Esophagus squamous epithelium (tissue), 5 donors: ENCODE data around the gene SLC38A8. TPM values are rescaled to one million over a fixed set of nuclear protein-coding genes. Genes with fewer than 3 reads are reported as not detected.

Experiments
- DNase-seq: peaks from one replicate; lab custom pipeline; 2025; lab: John Stamatoyannopoulos, UW
- H3K27ac ChIP-seq, 4 donors: fragments of 200-600 bp; sonication (generic); one replicate each; pipeline ENCODE4 v1.5.1; 2016 to 2019; ENCODE audit warnings: mild to moderate bottlenecking in 1 of 4
- H3K27me3 ChIP-seq, 4 donors: fragments of 200-600 bp; sonication (generic); 1 replicate in 3 of 4; 2 replicates in 1 of 4; pipeline versions ENCODE4 v1.5.1 to v1.6.0; 2017 to 2021; ENCODE audit warnings: antibody characterized with exemption in 1 of 4
- H3K36me3 ChIP-seq, 3 donors: fragments of 200-600 bp; sonication (generic); one replicate each; pipeline ENCODE4 v1.5.1; 2016 to 2019
- H3K4me1 ChIP-seq, 3 donors: fragments of 200-600 bp; sonication (generic); one replicate each; pipeline ENCODE4 v1.5.1; 2017 to 2019
- H3K4me3 ChIP-seq, 4 donors: fragments of 200-600 bp; sonication (generic); 1 replicate in 3 of 4; 2 replicates in 1 of 4; pipeline ENCODE4 v1.5.1; 2016 to 2019; ENCODE audit warnings: mild to moderate bottlenecking in 2 of 4, moderate library complexity in 1 of 4
- H3K9me3 ChIP-seq, 3 donors: fragments of 200-600 bp; sonication (generic); one replicate each; pipeline ENCODE4 v1.5.1; 2016 to 2019
- CTCF ChIP-seq, 6 experiments: fragments of 450-650 bp in 4 of 6; fragments of 200-600 bp in 2 of 6; sonication (generic) in 2 of 6; IDR thresholded peaks; one replicate each; pipeline ENCODE4 v1.5.1; 2016 to 2019; ENCODE audit warnings: antibody characterized with exemption in 6 of 6, mild to moderate bottlenecking in 4 of 6, moderate library complexity in 4 of 6
- POLR2A ChIP-seq, 4 donors: fragments of 450-650 bp; IDR thresholded peaks; one replicate each; pipeline ENCODE4 v1.6.1; 2017; ENCODE audit warnings: antibody characterized with exemption in 4 of 4, mild to moderate bottlenecking in 4 of 4, moderate library complexity in 3 of 4
- WGBS, 2 donors: methylation state at CpG; one replicate each; pipeline ENCODE4 v1.1.5; 2018; 5-methylcytosine and 5-hydroxymethylcytosine counted together
- intact Hi-C: fragments of 100-400 bp; cut with DNase I; formaldehyde crosslinking; loops from one replicate; pipeline ENCODE4 v1.15.0; 2022
- total RNA-seq, 4 donors: library from RNA; depleted of rRNA; stranded (reverse); fragments of >200 nt; gene quantifications; one replicate each; pipeline ENCODE4 v1.1.0, GENCODE V29; 2016
- donor health status: DM: yes; HTN: yes; CAD: no.

Gene SLC38A8
- total RNA-seq, 4 donors from 2014 or later: not detected

- 71 to 79% methylated on average over 4 of the region's 4 CpGs for WGBS, 2 donors
- TF ChIP-seq CTCF (IDR thresholded peaks at IDR 0.05) (no peak), POLR2A (IDR thresholded peaks at IDR 0.05) (no peak)
- intact Hi-C loops: no loop called here
- peaks cover 0 to 22% (median 2%) of the 10 kb centered on the region in 4 donors for H3K27me3 ChIP-seq
- no peak overlapping the region for H3K4me3 ChIP-seq
- H3K27ac ChIP-seq: no peak overlapping the region
- no peaks in the 10 kb centered on the region for H3K36me3 ChIP-seq
- peaks cover 0 to 4% (median 0%) of the 10 kb centered on the region in 3 donors for H3K9me3 ChIP-seq
- no peak for DNase-seq
- no peaks in the 10 kb centered on the region for H3K4me1 ChIP-seq
Observed at GRCh38 chr16:83983491-83983890, 59.1 kb downstream of the SLC38A8 start.

- Histone ChIP-seq H3K4me3 (no peak overlapping the region), H3K4me1 (no peaks in the 10 kb centered on the region), H3K36me3 (no peaks in the 10 kb centered on the region), H3K9me3 (peaks cover 0 to 9% (median 0%) of the 10 kb centered on the region in 3 donors), H3K27me3 (peaks cover 0 to 11% (median 0%) of the 10 kb centered on the region in 4 donors), H3K27ac (no peak overlapping the region)
- 89 to 98% methylated on average over 6 to 7 of the region's 8 CpGs for WGBS, 2 donors
- DNase-seq: no peak
- TF ChIP-seq CTCF (IDR thresholded peaks at IDR 0.05) (no peak), POLR2A (IDR thresholded peaks at IDR 0.05) (no peak)
- intact Hi-C loops: no loop called here
Observed at GRCh38 chr16:83981799-83982198, 60.8 kb downstream of the SLC38A8 start.

GRCh38 chr16:83980794-83981193 is 61.8 kb downstream of the SLC38A8 start:
- TF ChIP-seq CTCF (IDR thresholded peaks at IDR 0.05): no peak
- no peak for TF ChIP-seq POLR2A (IDR thresholded peaks at IDR 0.05)
- Histone ChIP-seq H3K27ac (no peak overlapping the region), H3K27me3 (peaks cover 0 to 3% (median 0%) of the 10 kb centered on the region in 4 donors), H3K9me3 (peaks cover 0 to 9% (median 0%) of the 10 kb centered on the region in 3 donors), H3K4me3 (no peak overlapping the region), H3K4me1 (no peaks in the 10 kb centered on the region), H3K36me3 (no peaks in the 10 kb centered on the region)
- no CpG with 5 or more reads among the region's 2 CpGs for WGBS, 2 donors
- intact Hi-C loops: no loop called here
- DNase-seq: no peak

- 83 to 94% methylated on average over 3 to 6 of the region's 7 CpGs for WGBS, 2 donors
Observed at GRCh38 chr16:83979441-83979840, 63.2 kb downstream of the SLC38A8 start.

More at GRCh38 chr16:83979441-83979840, 63.2 kb downstream of the SLC38A8 start:
- no peaks in the 10 kb centered on the region for H3K4me1 ChIP-seq
- peaks cover 0 to 4% (median 0%) of the 10 kb centered on the region in 4 donors for H3K27me3 ChIP-seq
- DNase-seq: no peak
- TF ChIP-seq CTCF (IDR thresholded peaks at IDR 0.05): no peak
- TF ChIP-seq POLR2A (IDR thresholded peaks at IDR 0.05): no peak
- peaks cover 0 to 9% (median 0%) of the 10 kb centered on the region in 3 donors for H3K9me3 ChIP-seq
- H3K27ac ChIP-seq: no peak overlapping the region
- H3K36me3 ChIP-seq: no peaks in the 10 kb centered on the region
- H3K4me3 ChIP-seq: no peak overlapping the region
- intact Hi-C loops: no loop called here
